GM21381 (cell line): ENCODE results near the gene IP6K3.
A peak's percentile ranks its signal among the peaks of the same experiment; 100 is the strongest.

ENCODE experiments used
- ATAC-seq: cut with Tn5 transposase; IDR thresholded peaks from one replicate; pipeline ENCODE4 v1.9.1; 2021; ENCODE audit warnings: mild to moderate bottlenecking, moderate library complexity; ENCODE audit not compliant: unreplicated experiment

Gene IP6K3

GRCh38 chr6:33746651-33747100 lies at the start of gene IP6K3:
Gene IP6K3 (minus strand): TSS chr6:33746905. CDS start chr6:33735476, 11,429 bp downstream.
- no peak for ATAC-seq

GRCh38 chr6:33794910-33795623 lies 48.4 kb upstream of the IP6K3 start:
- no peak for ATAC-seq

- ATAC-seq = no peak
These were observed 46.3 kb upstream of the IP6K3 start for GRCh38 chr6:33792981-33793380.

- ATAC-seq = no peak
These were observed 44.9 kb upstream of the IP6K3 start for GRCh38 chr6:33791620-33792019.

- no peak for ATAC-seq
These were observed 44.2 kb upstream of the IP6K3 start for GRCh38 chr6:33790910-33791309.

GRCh38 chr6:33790379-33790778 lies 43.7 kb upstream of the IP6K3 start:
- no peak for ATAC-seq

- ATAC-seq = no peak
These were observed 42.8 kb upstream of the IP6K3 start for GRCh38 chr6:33789550-33789895.

GRCh38 chr6:33788694-33789549 lies 42.2 kb upstream of the IP6K3 start, which contains the start of gene LEMD2:
Gene LEMD2 (minus strand): TSS chr6:33789130. CDS start chr6:33789116, 14 bp downstream.
- peak; percentile 85 for ATAC-seq

GRCh38 chr6:33787954-33788693 lies 41.4 kb upstream of the IP6K3 start:
- peak; percentile 46 for ATAC-seq

- ATAC-seq = no peak
These were observed 40.7 kb upstream of the IP6K3 start for GRCh38 chr6:33787346-33787953.

GRCh38 chr6:33786736-33787135 lies 40.0 kb upstream of the IP6K3 start:
- no peak for ATAC-seq

- ATAC-seq = no peak
These were observed 39.1 kb upstream of the IP6K3 start for GRCh38 chr6:33785778-33786177.

- no peak for ATAC-seq
These were observed 38.1 kb upstream of the IP6K3 start for GRCh38 chr6:33784787-33785186.

GRCh38 chr6:33783781-33784520 lies 37.2 kb upstream of the IP6K3 start:
- no peak for ATAC-seq

GRCh38 chr6:33782561-33782960 lies 35.9 kb upstream of the IP6K3 start:
- ATAC-seq = no peak

- no peak for ATAC-seq
These were observed 34.6 kb upstream of the IP6K3 start for GRCh38 chr6:33781131-33781975.

GRCh38 chr6:33779895-33780294 lies 33.2 kb upstream of the IP6K3 start:
- ATAC-seq = no peak

- ATAC-seq = no peak
These were observed 32.6 kb upstream of the IP6K3 start for GRCh38 chr6:33779290-33779689.

- ATAC-seq = no peak
These were observed 31.9 kb upstream of the IP6K3 start for GRCh38 chr6:33778444-33779121.
